ENCODE results near the gene ZKSCAN3. TPM values are rescaled to one million over a fixed set of nuclear protein-coding genes. Genes with fewer than 3 reads are reported as not detected.
"Not testable (repeated sequence)": the region's sequence is repeated elsewhere in the genome, so short reads cannot be mapped to it uniquely, and the experiment has no call there.

Gene ZKSCAN3
- total RNA-seq, 1 donor from 2014 or later, result 8.6 TPM

GRCh38 chr6:28343898-28344677 lies 5.7 kb upstream of the ZKSCAN3 start:
- no peak for DNase-seq

GRCh38 chr6:28345201-28345600 lies 4.5 kb upstream of the ZKSCAN3 start:
- DNase-seq, result no peak

- no peak for DNase-seq
These were observed 2.6 kb upstream of the ZKSCAN3 start for GRCh38 chr6:28347119-28347518.

DNA sequence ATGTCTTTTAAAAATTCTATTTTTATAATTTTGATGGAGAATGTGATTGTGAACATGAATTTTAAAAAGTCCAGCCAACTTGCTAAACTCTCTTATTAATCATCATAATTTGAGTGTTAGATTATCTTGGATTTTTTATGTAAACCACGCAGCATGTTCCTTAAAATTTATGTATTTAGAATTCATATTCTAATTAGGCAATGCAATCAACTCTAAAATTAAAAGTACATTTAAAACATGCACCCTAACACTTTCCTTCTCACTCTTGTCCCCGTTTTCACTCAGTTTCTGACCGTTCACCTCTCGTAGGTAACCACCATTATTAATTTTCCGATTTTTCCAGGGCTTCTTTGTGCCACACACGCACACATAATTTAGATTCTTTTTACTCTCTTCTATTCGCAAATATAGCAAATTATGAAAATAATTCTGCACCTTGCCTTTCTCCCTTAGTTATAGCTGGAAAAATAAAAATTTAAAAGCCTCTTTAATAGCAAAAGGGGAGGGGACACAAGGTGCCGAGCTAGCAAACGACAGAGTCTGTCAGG lies 329 bp upstream of the ZKSCAN3 start:
- no peak for DNase-seq

- DNase-seq, result no peak
These were observed 1.3 kb downstream of the ZKSCAN3 start for GRCh38 chr6:28351087-28351486.

- DNase-seq, result no peak
These were observed 1.8 kb downstream of the ZKSCAN3 start for GRCh38 chr6:28351493-28351925.

DNA sequence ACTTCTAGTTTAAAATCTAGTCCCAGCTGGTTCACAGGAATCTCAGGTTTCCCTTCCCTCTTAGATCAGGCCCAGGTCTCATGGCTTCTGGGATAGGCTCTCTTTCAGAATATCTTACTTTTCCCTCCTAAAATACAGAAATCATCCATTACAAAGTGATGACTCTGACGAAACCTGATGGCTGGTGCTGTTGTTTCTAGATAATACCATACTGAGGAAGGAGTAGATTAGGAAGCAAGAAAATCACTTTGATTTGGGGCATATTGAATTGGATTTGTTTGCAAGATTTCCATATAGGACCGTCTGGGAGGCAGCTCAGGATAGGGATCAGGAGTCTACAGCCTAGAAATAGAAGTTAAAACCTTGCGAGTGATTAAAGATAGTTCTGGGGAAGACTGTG lies 3.6 kb downstream of the ZKSCAN3 start:
- DNase-seq, result no peak

DNA sequence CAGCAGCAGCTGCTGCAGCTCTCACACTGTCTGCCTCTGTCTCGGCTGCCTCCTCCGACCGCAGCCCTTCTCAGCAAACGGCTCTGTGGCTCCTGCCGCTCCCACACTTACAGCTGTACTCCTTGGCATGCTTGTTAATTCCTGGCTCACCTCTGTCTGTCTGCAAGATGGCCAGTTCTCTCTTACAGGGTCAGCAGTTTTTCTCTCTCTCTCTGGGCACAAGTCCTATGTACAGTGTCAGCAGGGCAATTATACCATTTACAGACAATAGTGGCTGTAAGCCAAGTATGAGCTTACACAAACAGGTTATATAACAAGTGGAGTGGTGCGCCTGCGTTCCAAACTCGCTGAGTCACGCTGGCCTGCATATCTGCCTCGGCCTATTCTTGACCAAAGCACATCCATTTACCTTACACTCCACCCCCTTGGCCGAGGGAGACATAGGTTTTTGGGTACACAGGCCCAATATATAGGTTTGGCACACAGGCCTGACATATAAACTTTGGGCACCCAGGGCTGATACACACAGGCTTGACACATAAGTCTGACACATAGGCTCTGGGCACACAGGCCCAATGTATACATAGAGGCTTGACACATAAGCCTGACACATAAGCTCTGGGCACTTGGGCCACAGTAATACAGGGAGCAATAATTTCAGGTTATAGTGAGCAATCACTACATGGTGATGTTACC lies 4.4 kb downstream of the ZKSCAN3 start:
- DNase-seq, result peak; percentile 43

DNA sequence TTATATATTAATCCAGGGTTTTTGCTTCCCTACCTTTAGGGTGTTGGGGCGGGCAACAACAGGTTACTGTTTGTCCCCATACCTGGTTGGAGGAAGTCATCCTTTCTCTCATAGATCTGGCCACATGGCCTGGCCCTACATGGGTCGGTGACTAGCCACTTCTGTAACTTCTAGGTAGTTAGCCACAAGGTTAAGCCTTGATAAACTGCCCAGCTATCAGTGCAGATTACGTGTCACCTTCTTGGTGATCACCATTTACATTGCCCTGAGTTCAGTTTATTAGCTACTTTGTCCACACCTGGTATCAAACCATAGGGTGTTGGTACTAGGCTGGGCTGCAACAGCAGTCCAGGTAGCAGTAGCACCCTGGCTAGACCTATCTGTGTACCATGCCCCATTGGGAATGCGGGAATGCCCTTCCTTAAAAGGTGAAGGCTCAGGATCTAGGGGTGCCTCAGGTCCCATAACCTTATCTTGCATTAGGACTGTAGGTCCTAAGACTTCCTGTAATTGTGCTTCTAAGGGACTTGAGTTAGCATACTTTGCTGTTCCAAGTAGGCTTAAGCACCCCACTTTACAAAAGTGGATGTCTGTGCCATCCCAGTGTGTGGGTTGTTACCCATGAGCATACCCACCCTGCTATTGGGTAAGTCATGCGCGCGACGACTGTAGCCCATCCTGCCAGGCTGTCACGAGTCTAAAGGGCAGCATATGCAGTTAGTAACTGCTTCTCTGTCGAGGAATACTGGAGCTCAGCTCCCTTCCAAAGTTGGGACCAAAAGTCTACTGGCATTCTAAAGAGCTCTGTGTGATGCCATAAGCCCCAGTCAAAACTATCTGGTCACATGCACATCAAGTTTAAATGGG lies 5.2 kb downstream of the ZKSCAN3 start:
- DNase-seq, result no peak

DNA sequence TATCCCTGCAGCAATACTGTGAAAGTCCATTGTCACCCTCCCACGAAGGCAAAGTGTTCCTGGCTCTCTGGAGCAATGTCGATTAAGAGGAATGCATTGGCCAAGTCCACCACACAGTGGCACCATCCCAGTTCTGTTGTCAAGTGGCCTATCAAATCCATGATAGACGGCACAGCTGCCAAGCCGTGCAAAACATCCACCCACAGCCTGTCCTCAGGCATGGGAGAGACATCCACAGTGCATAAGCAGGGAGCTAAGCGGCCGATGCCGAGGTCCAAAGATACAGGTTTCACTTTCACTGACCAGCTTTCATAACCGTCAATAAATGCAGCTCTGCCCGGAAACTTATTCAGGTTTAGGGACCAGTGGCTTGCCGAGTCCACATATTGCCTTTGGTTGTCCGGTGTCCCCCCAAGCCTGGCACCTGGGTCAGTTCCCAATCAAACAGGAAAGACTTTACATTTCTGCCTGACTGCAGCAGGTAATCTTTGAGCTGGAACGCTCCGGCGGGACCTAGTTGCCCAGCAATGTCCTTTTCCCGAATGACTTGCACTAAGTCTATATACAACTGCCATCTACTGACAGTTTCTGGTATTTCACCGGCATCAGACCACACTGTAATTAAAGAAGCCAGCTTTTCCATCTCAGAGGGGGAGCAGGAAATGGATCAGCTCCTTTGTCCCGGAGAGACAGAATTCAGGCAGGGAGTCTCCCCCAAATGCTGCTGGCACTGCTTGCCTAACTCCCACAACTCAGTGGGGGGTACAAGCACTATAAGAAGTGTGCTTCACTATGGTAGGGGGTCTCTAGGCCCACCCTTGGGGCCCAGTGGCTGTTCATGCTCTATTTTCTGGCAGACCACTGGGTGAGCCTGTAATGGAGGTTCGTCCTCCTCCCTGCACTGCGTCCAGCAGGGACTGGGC lies 6.3 kb downstream of the ZKSCAN3 start:
- DNase-seq, result peak; percentile 68

DNA sequence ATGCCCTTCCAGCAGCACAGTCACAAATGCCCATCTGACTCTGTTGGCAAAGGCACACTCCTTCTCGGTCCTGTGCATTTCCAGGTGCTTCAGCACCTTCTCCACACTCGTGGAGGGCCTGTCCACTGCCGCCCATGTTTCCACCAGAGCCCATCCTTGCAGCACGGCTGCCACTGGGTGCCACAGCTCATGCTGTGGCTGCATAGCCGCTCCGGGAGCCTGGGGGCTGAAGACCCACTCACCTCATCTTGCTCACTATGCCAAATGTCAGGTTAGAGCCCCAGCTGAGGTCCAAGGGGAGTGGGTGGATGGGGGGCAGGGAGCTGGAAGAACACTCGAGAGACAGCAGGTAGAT lies 6.9 kb downstream of the ZKSCAN3 start:
- no peak for DNase-seq

GRCh38 chr6:28357036-28357435 lies 7.3 kb downstream of the ZKSCAN3 start:
- peak; percentile 20 for DNase-seq

- DNase-seq, result not testable (repeated sequence)
These were observed 9.8 kb downstream of the ZKSCAN3 start for GRCh38 chr6:28359562-28359961.

DNA sequence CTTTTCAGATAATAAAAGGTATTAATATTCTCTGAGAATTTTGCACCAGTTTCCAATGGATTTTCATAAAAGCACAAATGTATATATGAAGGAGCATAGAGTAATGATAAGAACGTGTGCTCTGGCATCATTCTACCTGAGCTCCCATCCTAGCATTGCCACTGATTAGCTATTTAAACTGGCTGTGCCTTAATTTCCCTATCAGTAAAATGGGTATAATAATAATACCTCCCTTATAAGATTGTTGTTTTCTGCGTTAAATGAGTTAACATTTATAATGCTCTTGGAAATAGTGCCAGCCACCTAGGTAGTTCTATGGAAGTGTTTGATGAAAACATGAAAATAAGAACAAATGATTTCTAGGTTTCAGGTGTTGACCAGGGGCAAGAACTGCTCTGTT lies 11.2 kb downstream of the ZKSCAN3 start:
- no peak for DNase-seq

DNA sequence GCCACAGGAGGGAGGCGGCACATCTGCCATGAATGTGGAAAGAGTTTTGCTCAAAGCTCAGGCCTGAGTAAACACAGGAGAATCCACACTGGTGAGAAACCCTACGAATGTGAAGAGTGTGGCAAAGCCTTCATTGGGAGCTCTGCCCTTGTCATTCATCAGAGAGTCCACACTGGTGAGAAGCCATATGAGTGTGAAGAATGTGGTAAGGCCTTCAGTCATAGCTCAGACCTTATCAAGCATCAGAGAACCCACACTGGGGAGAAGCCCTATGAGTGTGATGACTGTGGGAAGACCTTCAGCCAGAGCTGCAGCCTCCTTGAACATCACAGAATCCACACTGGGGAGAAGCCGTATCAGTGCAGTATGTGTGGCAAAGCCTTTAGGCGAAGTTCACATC lies 15.8 kb downstream of the ZKSCAN3 start:
- DNase-seq, result not testable (repeated sequence)

GRCh38 chr6:28368522-28368921 lies 18.8 kb downstream of the ZKSCAN3 start:
- no peak for DNase-seq

DNA sequence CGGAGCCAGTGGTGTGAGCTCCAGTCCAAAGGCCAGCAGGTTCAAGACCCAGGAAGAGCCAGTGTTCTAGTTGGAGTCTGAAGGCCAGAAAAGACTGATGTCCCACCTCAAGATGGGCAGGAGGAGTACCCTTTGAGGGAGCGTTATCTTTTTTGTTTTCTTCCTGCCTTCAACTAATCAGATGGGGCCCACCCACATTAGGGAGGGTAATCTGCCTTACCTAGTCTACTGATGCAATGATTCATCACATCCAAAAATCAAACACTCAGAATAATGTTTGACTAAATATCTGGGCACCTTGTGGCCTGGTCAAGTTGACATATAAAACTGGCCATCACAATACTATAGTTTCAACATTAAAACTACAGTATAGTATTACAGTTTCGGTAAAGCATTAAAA lies 19.7 kb downstream of the ZKSCAN3 start:
- no peak for DNase-seq

DNA sequence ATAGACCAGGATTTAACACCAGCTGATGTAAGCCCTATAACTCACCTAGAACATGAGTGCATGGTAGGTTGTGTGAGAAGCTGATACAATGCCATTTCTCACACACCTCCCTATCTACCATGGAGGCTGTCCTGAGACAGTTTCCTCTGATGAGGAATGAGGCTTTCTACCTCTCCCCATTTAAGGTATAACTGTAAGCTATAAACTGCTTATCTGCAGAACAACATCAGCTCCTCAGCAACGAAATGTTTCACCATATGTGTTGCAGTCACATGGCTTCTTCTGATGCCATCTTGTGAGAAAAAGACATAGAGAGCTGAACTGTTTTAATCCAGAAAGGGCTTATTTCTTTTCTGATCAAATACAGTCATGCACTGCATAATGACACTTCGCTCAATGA lies 20.7 kb downstream of the ZKSCAN3 start:
- DNase-seq, result no peak

- DNase-seq, result no peak
These were observed 21.5 kb downstream of the ZKSCAN3 start for GRCh38 chr6:28371280-28371679.

DNA sequence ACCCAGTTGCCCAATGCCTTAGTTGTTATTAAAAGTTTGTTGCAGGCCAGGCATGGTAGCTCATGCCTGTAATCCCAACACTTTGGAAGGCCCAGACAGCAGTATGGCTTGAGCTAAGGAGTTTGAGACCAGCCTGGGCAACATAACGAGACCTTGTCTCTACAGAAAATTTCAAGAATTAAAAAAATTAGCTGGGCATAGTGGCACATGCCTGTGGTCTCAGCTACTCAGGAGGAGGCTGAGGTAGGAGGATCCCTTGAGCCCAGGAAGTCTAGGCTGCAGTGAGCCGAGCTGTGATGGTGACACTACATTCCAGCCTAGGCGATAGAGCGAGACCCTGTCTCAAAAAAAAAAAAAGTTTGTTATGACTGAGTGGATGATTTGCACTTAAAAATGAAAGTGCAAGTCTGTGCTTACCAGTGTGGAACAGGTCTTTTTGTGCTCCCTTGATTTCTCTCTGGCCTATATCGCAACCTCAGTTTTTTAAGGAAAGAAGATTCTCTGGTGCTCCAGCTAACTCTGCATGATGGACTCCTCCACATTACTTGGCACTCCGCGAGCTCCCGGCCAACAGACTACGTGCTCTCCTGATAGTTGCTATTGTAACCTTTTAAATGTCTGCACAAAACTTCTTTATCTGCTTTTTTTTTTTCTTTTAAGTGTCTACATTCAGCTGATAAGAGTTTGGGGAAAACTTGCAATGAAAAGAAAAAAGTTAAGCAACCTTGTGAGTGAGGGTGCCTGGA lies 22.1 kb downstream of the ZKSCAN3 start:
- DNase-seq, result no peak

- DNase-seq, result no peak
These were observed 24.2 kb downstream of the ZKSCAN3 start for GRCh38 chr6:28373925-28374324.
